Muscle of arm (tissue), 12 donors: Measurements from ENCODE around the gene PTX4. TPM values are rescaled to one million over a fixed set of nuclear protein-coding genes. Genes with fewer than 3 reads are reported as not detected.
"Not testable (repeated sequence)": the region's sequence is repeated elsewhere in the genome, so short reads cannot be mapped to it uniquely, and the experiment has no call there.

Experiments
- DNase-seq: peaks from one replicate; pipeline ENCODE4 v3.0.0-alpha.2; 2013
- polyA plus RNA-seq, 12 donors: library from polyadenylated mRNA; unstranded; fragments of 120-200 nt; gene quantifications; one replicate each; pipeline ENCODE4 v1.2.1, GENCODE V29; 2013; ENCODE audit not compliant: insufficient read length in 12 of 12

PTX4 gene
- polyA plus RNA-seq, 12 donors = 0.32 to 1.1 (median 0.49) TPM; not detected in 2

DNA sequence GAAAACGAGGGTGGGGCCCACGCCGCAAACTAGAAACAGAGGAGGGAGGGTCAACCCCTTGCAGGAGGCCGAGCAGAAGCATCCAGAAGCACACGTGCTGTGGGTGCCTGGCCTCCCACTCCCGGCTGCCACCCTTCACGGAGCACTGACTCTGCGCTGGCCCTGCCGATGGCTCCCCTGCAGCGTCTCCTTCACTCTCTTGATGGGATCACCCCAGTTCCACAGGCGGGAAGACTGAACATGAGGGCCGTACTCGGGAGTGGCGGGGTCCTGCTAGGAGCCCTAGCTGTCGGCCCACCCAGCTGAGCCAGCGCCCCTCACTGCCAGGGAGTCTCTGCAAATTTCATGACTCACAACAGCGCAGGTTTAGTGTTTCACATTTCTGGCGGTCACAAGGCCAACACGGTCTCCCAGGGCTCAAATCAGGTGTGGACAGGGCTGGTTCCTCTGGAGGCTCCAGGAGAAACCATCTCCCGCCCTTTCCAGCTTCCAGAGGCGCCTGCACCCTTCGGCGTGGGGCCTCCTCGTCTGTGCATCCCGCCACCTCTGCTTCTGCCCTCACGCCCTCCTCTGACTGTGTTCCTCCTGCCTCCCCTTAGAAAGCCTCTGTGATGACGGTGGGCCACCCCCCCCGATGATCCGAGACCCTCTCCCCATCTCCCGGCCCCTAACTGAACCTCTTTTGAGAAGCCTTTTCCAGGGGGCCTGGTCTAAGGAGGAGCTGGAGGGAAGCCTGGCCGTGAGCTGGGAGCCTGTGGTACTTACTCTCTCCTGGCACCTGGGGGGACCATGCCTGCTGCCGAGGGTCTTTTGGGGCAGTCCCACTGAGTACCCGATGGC, 2.0 kb downstream of the PTX4 start:
- DNase-seq = no peak

DNA sequence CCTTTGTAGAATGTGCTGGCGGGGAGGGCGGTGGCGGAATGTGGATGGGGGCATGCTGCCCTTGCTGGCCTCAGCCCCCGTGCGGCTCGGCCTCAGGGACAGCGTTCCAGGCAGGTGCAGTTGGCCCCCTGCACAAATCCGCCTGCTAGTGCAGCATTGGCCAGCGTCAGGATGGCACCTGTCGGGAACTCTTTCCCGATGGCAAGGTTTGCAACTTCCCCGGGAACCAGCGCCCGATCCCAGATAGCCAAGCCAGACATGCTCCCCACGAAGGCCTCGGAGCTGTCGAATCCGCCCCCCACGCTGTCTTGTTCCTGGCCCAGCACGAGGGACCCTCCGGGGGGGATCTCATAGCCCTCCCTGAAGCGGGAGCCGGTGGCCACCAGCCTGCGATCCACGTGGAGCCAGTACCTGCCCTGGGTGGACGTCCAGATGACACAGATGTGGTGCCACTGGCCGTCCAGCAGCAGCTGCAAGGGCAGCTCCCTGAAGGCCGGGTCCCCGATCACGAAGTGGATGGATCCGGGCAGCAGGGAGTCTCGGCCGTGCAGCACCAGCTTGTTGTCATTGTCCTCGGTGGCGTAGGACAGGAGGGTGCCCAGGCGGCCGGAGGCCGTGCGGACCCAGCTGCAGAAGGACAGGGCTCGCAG, 2.8 kb downstream of the PTX4 start:
- no peak for DNase-seq

GRCh38 chr16:1481906-1482835, 6.6 kb downstream of the PTX4 start:
- DNase-seq = no peak

- not testable (repeated sequence) for DNase-seq
Observed at GRCh38 chr16:1478937-1479336, 9.8 kb downstream of the PTX4 start.

DNA sequence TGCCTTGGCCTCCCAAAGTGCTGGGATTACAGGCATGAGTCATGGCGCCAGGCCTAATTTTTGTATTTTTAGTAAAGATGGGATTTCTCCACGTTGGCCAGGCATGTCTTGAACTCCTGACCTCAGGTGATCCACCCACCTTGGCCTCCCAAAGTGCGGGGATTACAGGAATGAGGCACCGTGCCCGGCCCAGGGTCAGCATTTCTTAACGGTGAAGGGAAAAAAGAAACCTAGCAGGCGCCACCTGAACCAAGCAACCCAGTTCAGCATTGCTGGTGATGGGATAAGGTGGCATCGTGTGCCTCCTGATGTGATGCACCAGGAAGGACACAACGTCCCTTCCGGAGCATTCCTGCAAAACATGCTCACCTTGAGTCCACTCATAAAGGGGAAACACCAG, 11.7 kb downstream of the PTX4 start:
- no peak for DNase-seq

- DNase-seq = no peak
Observed at GRCh38 chr16:1475552-1476114, 13.1 kb downstream of the PTX4 start.

DNA sequence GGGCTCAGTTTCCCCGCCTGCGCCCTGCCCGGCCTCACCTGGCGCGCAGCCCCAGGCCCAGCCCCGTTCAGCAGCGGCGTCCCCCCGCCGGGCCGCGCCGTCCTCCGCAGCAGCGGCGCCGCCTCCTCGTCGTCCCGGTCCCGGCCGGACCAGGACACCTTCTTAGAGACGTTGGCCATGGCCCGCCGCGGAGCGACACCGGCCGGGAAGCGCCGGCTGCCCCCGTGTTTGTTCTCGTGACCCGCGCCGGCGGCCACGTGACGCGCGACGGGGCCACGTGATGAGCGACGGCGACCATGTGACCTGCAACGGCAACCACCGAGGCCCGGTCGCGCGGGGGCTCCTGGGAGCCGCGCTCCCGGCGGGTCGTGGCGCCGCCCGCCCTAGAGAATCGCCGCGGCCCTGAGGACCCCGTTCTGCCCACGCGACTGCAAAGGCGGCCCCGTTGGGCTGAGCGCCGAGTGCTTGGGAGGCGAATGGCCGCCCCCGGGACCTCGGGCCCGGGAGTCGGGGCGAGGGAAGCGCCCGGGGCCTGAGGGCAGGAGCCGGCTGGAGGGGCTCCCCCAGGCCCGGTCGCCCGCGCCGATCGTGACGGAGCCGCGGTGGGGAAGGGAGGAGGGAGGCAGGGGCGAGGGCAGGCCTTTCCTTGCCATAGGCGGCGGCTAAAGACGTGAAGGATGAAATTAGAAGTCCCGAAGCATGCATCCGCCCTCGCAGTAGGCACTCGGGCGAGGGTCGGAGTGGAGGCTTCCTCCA, 13.8 kb downstream of the PTX4 start, which contains the start of gene CLCN7:
TSS of gene CLCN7 (minus strand) at position 233 of the 756 bp plus-strand sequence. CDS start at position 179, 54 bp downstream.
- peak; percentile 88 for DNase-seq

DNA sequence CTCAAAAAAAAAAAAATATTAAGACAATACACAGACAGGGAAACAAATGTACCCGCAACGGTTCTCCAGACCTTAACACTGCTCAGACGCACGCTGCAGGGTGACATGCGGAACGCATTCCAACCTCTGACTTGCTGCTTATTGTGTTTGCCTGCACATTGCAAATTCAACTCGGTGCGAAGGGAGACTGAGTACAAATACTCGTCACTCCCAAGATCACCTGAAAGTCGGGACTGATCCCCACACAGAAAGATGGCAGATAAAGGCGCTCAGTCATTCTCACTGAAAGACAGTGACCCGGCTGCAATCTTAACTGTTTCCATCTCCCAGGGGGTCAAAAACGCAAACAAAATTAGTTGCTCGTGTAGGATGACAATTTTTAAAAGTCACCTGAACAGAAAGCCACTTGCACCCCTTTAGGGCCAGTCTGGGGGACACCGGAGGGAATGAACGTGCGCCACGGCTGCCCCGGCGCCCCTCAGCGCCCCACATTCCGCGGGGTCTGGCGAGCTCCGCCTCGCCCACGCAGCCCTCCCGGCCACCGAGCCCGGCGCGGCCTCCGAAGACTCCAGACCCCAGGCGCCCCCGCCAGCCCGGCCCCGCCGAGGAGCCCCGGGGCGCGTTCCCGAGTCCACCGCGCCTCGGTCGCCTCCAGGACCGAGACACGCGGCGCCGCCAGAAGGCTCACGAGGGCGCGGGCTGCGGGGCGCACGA, 14.5 kb downstream of the PTX4 start:
- DNase-seq = no peak

DNA sequence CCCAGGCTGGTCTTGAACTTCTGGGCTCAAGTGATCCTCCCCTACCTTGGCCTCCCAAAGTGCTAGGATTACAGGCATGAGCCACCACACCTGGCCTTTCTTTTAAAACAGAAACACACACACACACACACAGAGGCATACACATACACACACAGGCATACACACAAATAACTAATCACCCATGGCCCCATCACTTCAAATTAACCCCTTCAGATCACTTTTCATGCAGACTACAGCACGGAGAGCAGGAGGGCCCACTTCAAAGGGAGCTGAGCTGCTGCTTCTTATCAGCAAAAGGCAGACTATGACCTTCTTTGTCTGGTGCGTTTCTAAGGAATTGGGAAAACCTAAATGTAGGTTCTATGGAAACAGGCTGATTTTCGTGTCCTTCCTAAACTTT, 15.8 kb downstream of the PTX4 start:
- no peak for DNase-seq

DNA sequence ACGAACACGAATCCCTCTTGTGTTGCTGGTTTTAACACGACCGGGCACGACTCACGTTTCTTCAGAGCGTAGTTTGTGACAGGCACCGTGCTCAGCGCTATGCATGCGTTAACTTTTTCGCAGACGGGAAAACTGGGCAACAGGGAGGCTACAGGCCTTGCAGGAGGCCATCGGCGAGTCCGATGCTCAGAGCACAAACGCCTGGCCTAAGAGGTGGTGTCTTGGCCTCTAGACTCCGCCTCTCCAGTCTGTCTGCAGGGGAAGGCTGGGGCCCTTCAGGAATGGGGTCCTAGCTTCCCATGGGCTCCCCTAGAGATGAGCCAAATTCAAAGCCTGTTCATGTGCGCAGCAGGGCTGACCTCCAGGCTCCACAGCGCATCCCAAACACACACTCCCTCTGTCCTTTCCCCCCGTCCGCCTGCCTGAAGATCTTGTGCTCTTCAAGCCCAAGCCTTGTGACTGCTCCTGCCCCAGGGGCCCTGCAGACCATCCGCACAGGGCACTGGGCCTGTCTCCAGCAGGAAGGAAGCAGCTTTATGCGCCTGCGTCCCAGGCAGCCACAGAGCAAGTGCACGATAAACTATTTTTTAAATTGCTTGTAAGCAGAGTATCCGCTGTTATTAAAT, 17.1 kb downstream of the PTX4 start:
- no peak for DNase-seq

GRCh38 chr16:1470481-1471251, 18.1 kb downstream of the PTX4 start:
- no peak for DNase-seq

- no peak for DNase-seq
Observed at GRCh38 chr16:1469693-1470201, 19.0 kb downstream of the PTX4 start.

GRCh38 chr16:1469141-1469540, 19.6 kb downstream of the PTX4 start:
- DNase-seq = not testable (repeated sequence)

DNA sequence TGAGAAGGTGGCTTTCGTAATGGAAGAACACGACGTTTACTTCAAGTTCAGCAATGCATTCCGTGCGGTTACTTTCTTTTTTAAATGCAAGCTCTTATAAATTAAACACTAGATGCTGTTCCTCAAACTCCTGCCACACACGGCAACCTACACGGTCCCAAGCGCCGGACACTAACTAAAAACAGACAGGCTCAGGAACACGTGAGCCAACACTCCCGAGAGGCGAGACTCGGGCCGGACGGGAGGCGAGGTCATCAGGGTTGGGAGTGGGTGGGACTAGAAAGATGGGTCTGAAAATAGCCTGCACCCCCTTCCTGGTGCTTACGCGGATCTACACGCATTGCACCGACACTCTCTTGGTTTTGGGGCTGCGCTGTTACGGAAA, 20.3 kb downstream of the PTX4 start:
- no peak for DNase-seq

DNA sequence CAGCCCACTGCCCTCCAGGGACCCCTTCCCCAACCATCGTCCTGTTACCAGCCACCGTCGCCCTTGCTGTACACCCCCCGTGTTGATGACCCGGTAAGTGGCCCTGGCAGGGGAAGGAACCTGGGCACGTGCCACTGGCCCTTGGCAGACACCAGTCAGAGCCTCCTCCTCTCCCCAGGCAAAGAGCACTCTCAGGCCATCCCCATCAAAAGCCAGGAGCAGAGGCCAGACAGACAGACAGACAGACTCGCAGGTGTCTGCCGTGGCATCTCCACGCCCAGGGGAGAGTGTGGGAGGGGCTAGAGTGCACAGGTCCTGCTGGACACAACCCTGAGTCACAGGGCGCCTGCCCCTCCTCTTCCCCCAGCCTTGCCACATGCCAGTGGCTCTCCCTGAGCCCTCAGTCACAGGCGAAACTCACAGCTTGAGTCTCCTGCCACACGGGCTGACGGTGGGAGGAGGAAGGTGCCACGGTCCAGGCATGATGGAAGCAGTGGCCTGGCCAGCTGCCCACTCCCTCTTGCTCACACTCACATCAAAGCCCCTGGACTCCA, 21.7 kb downstream of the PTX4 start:
- DNase-seq = no peak

- no peak for DNase-seq
Observed at GRCh38 chr16:1466054-1466453, 22.7 kb downstream of the PTX4 start.

DNA sequence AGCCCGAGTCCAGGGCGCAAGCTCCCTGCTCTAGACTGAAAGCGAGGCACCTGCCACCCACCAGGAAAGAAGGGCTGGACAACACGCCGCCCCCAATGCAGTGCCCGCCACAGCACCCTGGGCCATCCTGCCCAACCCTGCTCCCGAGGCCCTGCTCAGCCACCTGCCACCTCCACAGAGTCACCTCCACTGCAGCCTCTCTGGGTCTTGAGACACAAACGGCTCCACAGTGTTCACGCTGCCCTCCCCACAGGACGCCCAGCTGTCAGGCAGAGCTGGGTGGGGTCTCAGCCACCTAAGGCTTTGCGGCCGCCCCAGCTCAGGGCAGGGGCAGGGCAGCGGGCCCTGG, 23.2 kb downstream of the PTX4 start:
- no peak for DNase-seq

GRCh38 chr16:1464894-1465566, 23.7 kb downstream of the PTX4 start:
- DNase-seq = no peak
